Head of caudate nucleus (tissue), 42 donors: ENCODE data around the gene PIM3.
"Not testable (repeated sequence)": the region's sequence is repeated elsewhere in the genome, so short reads cannot be mapped to it uniquely, and the experiment has no call there.

Source experiments
- DNase-seq, 42 donors: peaks; one replicate each; pipeline versions ENCODE4 v3.0.0 to v3.0.0-alpha.2; 2020 to 2021; ENCODE audit warnings: mixed read lengths in 7 of 42
- intact Hi-C: fragments of 100-400 bp; cut with DNase I; formaldehyde crosslinking; loops from one replicate; pipeline ENCODE4 v1.15.0; 2022

PIM3 gene

DNA sequence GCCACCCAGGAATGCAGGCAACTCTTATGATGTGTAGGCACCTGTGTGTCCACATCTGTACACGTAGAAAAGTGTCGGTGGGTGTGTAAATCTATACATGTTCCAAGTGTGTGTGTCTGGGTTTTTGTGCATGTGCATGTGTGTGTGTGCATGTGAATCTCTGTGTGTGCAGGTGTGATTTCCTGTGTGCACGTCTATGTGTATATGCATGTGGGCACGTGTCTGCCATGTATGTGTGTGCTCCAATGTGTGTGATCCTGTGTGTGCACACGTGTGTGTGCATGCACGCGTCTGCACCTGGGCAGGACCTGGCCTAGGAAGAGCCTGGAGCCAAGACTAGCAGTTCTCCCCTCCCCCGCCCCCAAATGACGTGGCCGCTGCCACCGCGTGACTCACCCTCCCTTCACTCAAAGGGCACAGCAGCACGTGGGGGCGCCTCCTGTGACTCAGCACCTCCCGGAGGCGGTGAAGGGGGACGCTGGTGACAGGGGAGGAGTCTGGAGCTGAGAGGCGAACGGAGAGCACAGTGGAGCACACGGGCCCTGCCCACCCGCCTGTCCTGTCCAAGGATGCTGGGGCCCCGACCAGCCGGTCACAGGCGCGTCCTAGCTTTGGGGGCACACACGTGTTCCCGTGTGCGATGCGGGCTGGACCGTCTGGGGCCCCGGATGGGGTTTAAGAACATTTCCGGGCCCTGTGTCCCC is 10.1 kb downstream of the PIM3 start:
- peak; percentile 88 to 99 (median 94) for DNase-seq
- intact Hi-C loops: no loop called here

GRCh38 chr22:49971232-49972162 is 10.9 kb downstream of the PIM3 start:
- DNase-seq: peak in 39 of 42 donors; percentile 35 to 87 (median 60)
- intact Hi-C loops: no loop called here

- DNase-seq: peak in 20 of 42 donors; percentile 5 to 44 (median 12)
- intact Hi-C loops: no loop called here
These were observed 11.8 kb downstream of the PIM3 start for GRCh38 chr22:49972163-49973017.

- intact Hi-C loops: no loop called here
- peak in 3 of 42 donors; percentile 1 to 8 (median 2) for DNase-seq
These were observed 12.7 kb downstream of the PIM3 start for GRCh38 chr22:49973018-49973961.

- DNase-seq: peak in 23 of 42 donors; percentile 5 to 44 (median 14)
- intact Hi-C loops: no loop called here
These were observed 15.2 kb downstream of the PIM3 start for GRCh38 chr22:49975543-49976389.

DNA sequence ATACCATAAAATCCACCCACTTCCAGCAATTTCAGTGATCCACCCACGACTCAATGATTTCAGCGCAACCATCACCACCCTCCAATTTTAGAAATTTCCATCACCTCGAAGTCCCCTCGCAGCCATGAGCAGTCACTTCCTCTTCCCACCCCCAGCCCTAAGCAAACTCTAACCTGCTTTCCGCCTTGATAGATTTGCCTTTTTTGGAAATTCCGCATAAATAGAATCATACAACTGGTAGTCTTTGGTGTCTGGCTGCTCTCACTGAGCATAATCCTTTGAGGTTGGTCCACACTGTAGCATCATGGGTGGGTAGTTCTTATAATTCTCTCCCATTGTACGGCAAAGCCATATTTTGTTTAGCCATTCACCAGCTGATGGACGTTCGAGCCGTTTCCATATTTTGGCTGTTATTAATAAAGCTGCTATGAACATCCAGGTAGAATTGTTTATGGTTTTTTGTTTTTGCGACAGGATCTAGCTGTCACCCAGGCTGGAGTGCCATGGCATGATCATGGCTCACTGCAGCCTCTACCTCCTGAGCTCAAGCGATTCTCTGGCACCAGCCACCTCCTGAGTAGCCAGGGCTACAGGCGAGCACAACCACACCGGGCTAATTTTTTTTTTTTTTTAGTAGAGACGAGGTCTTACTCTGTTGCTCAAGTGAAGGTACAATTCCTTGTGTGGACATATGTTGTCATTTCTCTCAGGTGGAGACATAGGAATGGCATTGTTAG is 16.0 kb downstream of the PIM3 start:
- intact Hi-C loops: no loop called here

DNA sequence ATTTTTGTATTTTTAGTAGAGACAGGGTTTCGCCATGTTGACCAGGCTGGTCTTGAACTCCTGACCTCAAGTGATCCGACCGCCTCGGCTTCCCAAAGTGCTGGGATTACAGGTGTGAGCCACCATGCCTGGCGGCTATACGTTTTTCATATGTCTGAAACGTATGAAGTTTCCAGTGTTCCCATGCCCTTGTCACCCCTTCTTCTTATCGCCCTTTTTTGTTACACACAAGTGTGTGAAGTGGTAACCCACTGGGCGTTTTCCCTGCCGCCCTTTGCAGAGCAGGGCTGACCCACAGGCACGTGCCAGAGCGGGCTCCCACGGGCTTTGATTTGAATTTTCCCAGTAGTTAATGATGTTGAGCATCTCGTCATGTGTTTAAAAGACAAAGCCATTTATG is 17.0 kb downstream of the PIM3 start:
- intact Hi-C loops: no loop called here
- peak in 15 of 42 donors; percentile 0 to 34 (median 11) for DNase-seq

More for the DNA sequence above, 16.0 kb downstream of the PIM3 start:
- peak in 35 of 42 donors; percentile 8 to 82 (median 54) for DNase-seq

- intact Hi-C loops: no loop called here
- peak in 16 of 42 donors; percentile 9 to 73 (median 28) for DNase-seq
These were observed 19.2 kb downstream of the PIM3 start for GRCh38 chr22:49979587-49980264.

DNA sequence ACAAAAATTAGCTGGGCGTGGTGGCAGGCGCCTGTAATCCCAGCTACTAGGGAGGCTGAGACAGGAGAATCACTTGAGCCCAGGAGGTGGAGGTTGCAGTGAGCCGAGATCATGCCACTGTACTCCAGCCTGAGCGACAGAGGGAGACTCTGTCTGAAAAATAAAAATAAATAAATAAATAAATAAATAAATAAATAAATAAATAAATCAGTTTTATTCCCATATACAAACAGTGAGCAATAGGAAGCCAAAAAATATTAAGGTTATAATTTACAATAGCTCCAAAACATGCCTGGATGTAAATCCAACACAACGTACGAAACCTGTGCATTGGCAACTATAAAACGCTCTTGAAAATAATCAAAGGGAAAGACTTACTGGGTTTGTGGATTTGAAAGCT is 21.2 kb downstream of the PIM3 start:
- peak in 2 of 42 donors; percentile 5 to 14 for DNase-seq
- intact Hi-C loops: not testable (repeated sequence)

DNA sequence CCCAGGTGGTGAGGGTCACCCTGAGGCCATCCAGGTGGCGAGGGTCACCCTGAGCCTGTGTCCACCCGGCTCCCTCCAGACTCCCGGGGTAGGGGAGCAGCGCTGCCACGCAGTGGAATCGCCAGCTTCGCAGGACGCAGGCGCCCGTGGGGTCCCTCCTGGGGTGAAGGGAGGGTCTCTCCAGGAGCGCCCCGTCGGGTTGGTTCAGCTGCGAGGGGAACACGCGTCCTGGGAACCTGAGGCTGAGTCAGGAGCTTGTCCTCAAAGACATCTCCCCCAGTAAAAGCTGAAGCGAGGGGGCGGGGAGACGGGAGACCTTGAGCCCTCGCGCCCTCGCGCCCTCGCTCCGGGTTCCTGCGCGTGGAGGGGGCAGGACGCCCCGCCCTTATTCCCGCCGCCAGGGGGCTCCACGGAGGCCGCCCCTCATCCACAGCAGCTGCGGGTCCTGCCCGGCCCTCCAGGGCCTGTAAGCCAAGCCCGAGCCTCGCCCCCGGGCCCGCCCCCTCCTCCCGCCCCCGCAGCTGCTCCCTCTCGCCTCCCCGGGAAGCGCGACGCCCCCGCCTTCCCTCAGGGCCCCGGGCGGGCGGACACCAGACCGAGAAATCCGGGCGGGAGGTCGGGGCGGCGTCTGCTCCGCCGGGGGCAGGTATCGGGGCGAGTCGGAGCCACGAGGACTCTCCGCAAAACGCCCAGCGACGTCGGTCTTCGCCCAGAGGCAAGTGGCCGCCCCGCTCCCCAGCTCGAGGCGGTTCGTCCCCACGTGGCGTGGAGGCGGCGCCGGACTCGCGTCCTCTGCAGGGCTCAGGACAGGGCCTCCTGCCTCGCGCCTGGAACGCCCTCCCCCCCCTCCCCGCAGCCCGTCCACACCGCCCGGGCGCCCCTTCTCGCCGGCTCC is 22.8 kb downstream of the PIM3 start:
- intact Hi-C loops: no loop called here
- peak in 13 of 42 donors; percentile 5 to 40 (median 16) for DNase-seq

DNA sequence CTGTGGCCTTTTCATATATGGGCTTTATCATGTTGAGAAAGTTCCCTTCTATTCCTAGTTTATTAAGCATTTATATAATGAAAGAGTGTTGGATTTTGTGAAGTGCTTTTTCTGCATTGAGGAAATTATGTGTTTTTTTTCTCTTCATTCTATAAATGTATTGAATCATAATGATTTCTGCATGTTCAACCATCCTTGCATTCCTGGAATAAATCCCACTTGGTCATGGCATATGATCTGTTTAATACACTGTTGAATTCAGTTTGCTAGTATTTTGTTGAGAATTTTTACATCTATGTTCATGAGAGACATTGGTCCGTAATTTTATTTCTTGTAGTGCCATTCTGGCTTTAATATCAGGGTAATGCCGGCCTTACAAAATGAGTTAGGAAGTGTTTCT is 25.8 kb downstream of the PIM3 start:
- DNase-seq: no peak
- intact Hi-C loops: no loop called here

GRCh38 chr22:49989826-49990225 is 29.3 kb downstream of the PIM3 start:
- peak in 6 of 42 donors; percentile 4 to 22 (median 8) for DNase-seq
- intact Hi-C loops: loop anchor here (10.0 kb wide), 1 partner anchor 55 kb away; no protein-coding TSS in a partner anchor

GRCh38 chr22:49991167-49991566 is 30.6 kb downstream of the PIM3 start:
- intact Hi-C loops: loop anchor here (10.0 kb wide), 1 partner anchor 56 kb away; no protein-coding TSS in a partner anchor
- no peak for DNase-seq

GRCh38 chr22:49991907-49992533 is 31.4 kb downstream of the PIM3 start:
- peak in 6 of 42 donors; percentile 5 to 29 (median 14) for DNase-seq
- intact Hi-C loops: loop anchor here (10.0 kb wide), 1 partner anchor 57 kb away; no protein-coding TSS in a partner anchor
